Adrenal gland (tissue), 5 donors: ENCODE results near the gene FAM114A1.

Experiments used
- POLR2A ChIP-seq, 2 donors: fragments of 450-650 bp; IDR thresholded peaks; one replicate each; pipeline ENCODE4 v1.6.1; 2017; ENCODE audit warnings: antibody characterized with exemption in 2 of 2, mild to moderate bottlenecking in 2 of 2, moderate library complexity in 1 of 2
- TF ChIP-seq, protein P1 (sequence below), 6 experiments: fragments of 450-650 bp in 4 of 6; fragments of 200-600 bp in 2 of 6; sonication (generic) in 1 of 6; IDR thresholded peaks; 1 replicate in 5 of 6; 2 replicates in 1 of 6; pipeline versions ENCODE4 v1.5.1 to v1.8.0; 2016 to 2021; ENCODE audit warnings: antibody characterized with exemption in 6 of 6, mild to moderate bottlenecking in 2 of 6, moderate library complexity in 1 of 6
- donor health status: DM: no; HTN: no; CAD: no.

DNA sequence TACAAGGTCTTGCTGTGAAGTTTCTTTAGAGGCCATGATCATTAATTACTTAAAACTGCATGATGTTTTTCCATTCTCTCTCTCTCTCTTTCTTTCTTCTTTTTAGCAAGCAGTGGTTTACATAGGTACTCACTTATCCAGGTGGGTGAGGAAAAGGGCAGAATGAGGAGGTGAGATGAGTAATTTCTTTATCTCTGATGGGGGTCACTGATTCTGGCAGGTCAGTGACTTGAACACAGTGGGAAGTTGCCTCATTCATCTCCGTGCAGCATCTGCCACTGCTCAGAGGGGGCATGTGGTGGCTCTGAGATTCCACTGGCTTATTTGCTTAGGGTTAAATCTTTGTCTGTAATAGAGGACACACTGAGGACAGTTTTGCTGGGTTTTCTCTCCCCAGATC, 62.6 kb downstream of the FAM114A1 start:
- TF ChIP-seq, protein P1, sequence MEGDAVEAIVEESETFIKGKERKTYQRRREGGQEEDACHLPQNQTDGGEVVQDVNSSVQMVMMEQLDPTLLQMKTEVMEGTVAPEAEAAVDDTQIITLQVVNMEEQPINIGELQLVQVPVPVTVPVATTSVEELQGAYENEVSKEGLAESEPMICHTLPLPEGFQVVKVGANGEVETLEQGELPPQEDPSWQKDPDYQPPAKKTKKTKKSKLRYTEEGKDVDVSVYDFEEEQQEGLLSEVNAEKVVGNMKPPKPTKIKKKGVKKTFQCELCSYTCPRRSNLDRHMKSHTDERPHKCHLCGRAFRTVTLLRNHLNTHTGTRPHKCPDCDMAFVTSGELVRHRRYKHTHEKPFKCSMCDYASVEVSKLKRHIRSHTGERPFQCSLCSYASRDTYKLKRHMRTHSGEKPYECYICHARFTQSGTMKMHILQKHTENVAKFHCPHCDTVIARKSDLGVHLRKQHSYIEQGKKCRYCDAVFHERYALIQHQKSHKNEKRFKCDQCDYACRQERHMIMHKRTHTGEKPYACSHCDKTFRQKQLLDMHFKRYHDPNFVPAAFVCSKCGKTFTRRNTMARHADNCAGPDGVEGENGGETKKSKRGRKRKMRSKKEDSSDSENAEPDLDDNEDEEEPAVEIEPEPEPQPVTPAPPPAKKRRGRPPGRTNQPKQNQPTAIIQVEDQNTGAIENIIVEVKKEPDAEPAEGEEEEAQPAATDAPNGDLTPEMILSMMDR (IDR thresholded peaks at IDR 0.05) = no peak
- no peak for TF ChIP-seq POLR2A (IDR thresholded peaks at IDR 0.05)
